KMS-11 (cell line): Measurements from ENCODE around the gene COQ3.
"Not testable (repeated sequence)": the region's sequence is repeated elsewhere in the genome, so short reads cannot be mapped to it uniquely, and the experiment has no call there.

ENCODE experiments used
- H2AFZ ChIP-seq: fragments of 200-600 bp; sonication (generic); 2 replicates; pipeline ENCODE4 v1.6.1; 2016; ENCODE audit warnings: antibody characterized with exemption, mixed run types, low read depth
- H3K27ac ChIP-seq: fragments of 200-600 bp; sonication (generic); 2 replicates; pipeline ENCODE4 v1.6.1; 2016; ENCODE audit warnings: mild to moderate bottlenecking, mixed run types
- H3K27me3 ChIP-seq: fragments of 200-600 bp; sonication (generic); 2 replicates; pipeline ENCODE4 v1.6.1; 2017; ENCODE audit warnings: mild to moderate bottlenecking, low read depth, mixed run types, moderate library complexity; ENCODE audit not compliant: insufficient read depth
- H3K36me3 ChIP-seq: fragments of 200-600 bp; sonication (generic); 2 replicates; pipeline ENCODE4 v1.6.1; 2017; ENCODE audit warnings: mild to moderate bottlenecking, mixed run types; ENCODE audit not compliant: insufficient read depth
- H3K4me1 ChIP-seq: fragments of 200-600 bp; sonication (generic); 2 replicates; pipeline ENCODE4 v1.6.1; 2016; ENCODE audit warnings: mild to moderate bottlenecking, low read depth, mixed run types; ENCODE audit not compliant: poor library complexity, severe bottlenecking
- H3K4me2 ChIP-seq: fragments of 200-600 bp; sonication (generic); 2 replicates; pipeline ENCODE4 v1.7.0; 2016; ENCODE audit warnings: mild to moderate bottlenecking, mixed run types
- H3K4me3 ChIP-seq: fragments of 200-600 bp; sonication (generic); IDR thresholded peaks from 2 replicates; pipeline ENCODE4 v1.6.1; 2017; ENCODE audit warnings: low read depth, low read length, mixed read lengths; ENCODE audit not compliant: insufficient read depth
- H3K79me2 ChIP-seq: fragments of 200-600 bp; sonication (generic); 2 replicates; pipeline ENCODE4 v1.6.1; 2016; ENCODE audit warnings: low read depth, mixed run types; ENCODE audit not compliant: insufficient read depth
- H3K9ac ChIP-seq: fragments of 200-600 bp; sonication (generic); 2 replicates; pipeline ENCODE4 v1.6.1; 2016; ENCODE audit warnings: mild to moderate bottlenecking, mixed run types
- H4K20me1 ChIP-seq: fragments of 200-600 bp; sonication (generic); 2 replicates; pipeline ENCODE4 v1.6.1; 2016; ENCODE audit warnings: mild to moderate bottlenecking, mixed run types; ENCODE audit not compliant: insufficient read depth
- CTCF ChIP-seq: fragments of 200-600 bp; sonication (generic); conservative IDR thresholded peaks from 2 replicates; pipeline ENCODE4 v1.6.1; 2017; ENCODE audit warnings: low read depth, mild to moderate bottlenecking, antibody characterized with exemption, low read length, moderate library complexity, mixed read lengths

COQ3 gene

GRCh38 chr6:99346595-99346994, 47.4 kb downstream of the COQ3 start:
- H3K36me3 ChIP-seq = no peaks in the 10 kb centered on the region
- TF ChIP-seq CTCF = no peak
- no peak overlapping the region for H3K27ac ChIP-seq
- H3K4me3 ChIP-seq = no peak overlapping the region
- H3K9ac ChIP-seq = no peak overlapping the region
- no peaks in the 10 kb centered on the region for H3K79me2 ChIP-seq
- no peaks in the 10 kb centered on the region for H4K20me1 ChIP-seq
- H3K27me3 ChIP-seq = no peaks in the 10 kb centered on the region
- H2AFZ ChIP-seq = no peak overlapping the region
- H3K4me2 ChIP-seq = no peak overlapping the region
- no peaks in the 10 kb centered on the region for H3K4me1 ChIP-seq

GRCh38 chr6:99345164-99345563, 48.8 kb downstream of the COQ3 start:
- no peaks in the 10 kb centered on the region for H3K4me1 ChIP-seq
- no peaks in the 10 kb centered on the region for H3K36me3 ChIP-seq
- no peaks in the 10 kb centered on the region for H4K20me1 ChIP-seq
- no peak overlapping the region for H3K4me2 ChIP-seq
- no peak overlapping the region for H3K9ac ChIP-seq
- no peaks in the 10 kb centered on the region for H3K27me3 ChIP-seq
- no peak overlapping the region for H3K4me3 ChIP-seq
- H2AFZ ChIP-seq = no peak overlapping the region
- H3K79me2 ChIP-seq = no peaks in the 10 kb centered on the region
- no peak overlapping the region for H3K27ac ChIP-seq
- no peak for TF ChIP-seq CTCF

- Histone ChIP-seq H3K36me3 (no peaks in the 10 kb centered on the region), H2AFZ (no peak overlapping the region), H3K4me2 (no peak overlapping the region), H3K9ac (no peak overlapping the region), H3K27me3 (no peaks in the 10 kb centered on the region), H3K4me3 (no peak overlapping the region), H3K4me1 (no peaks in the 10 kb centered on the region), H3K27ac (no peak overlapping the region), H4K20me1 (no peaks in the 10 kb centered on the region), H3K79me2 (no peaks in the 10 kb centered on the region)
- TF ChIP-seq CTCF = no peak
Observed at GRCh38 chr6:99344289-99344688, 49.7 kb downstream of the COQ3 start.

- TF ChIP-seq CTCF = no peak
- no peaks in the 10 kb centered on the region for H3K4me1 ChIP-seq
- H4K20me1 ChIP-seq = no peaks in the 10 kb centered on the region
- H3K79me2 ChIP-seq = no peaks in the 10 kb centered on the region
- no peak overlapping the region for H3K27ac ChIP-seq
- no peak overlapping the region for H3K4me3 ChIP-seq
- no peak overlapping the region for H3K9ac ChIP-seq
- H2AFZ ChIP-seq = no peak overlapping the region
- H3K27me3 ChIP-seq = no peaks in the 10 kb centered on the region
- no peaks in the 10 kb centered on the region for H3K36me3 ChIP-seq
- H3K4me2 ChIP-seq = no peak overlapping the region
Observed at GRCh38 chr6:99341862-99342455, 52.0 kb downstream of the COQ3 start.

- Histone ChIP-seq H2AFZ (no peak overlapping the region), H3K79me2 (no peaks in the 10 kb centered on the region), H3K36me3 (no peaks in the 10 kb centered on the region), H4K20me1 (no peaks in the 10 kb centered on the region), H3K9ac (no peak overlapping the region), H3K4me3 (no peak overlapping the region), H3K27me3 (no peaks in the 10 kb centered on the region), H3K27ac (no peak overlapping the region), H3K4me2 (no peak overlapping the region), H3K4me1 (peaks cover 18% of the 10 kb centered on the region)
- TF ChIP-seq CTCF = no peak
Observed at GRCh38 chr6:99338188-99338587, 55.8 kb downstream of the COQ3 start.

- peaks cover 47% of the 10 kb centered on the region for H3K4me1 ChIP-seq
- not testable (repeated sequence) for H3K79me2 ChIP-seq, H3K4me3 ChIP-seq, H2AFZ ChIP-seq, H3K27ac ChIP-seq, H3K27me3 ChIP-seq, H3K36me3 ChIP-seq, H3K9ac ChIP-seq, H4K20me1 ChIP-seq, H3K4me2 ChIP-seq
Observed at GRCh38 chr6:99335298-99335697, 58.7 kb downstream of the COQ3 start.
